ENCODE measurements around the gene CCR8. TPM values are rescaled to one million over a fixed set of nuclear protein-coding genes. Genes with fewer than 3 reads are reported as not detected.

The CCR8 gene
- total RNA-seq, 1 experiment from 2014 or later = not detected

DNA sequence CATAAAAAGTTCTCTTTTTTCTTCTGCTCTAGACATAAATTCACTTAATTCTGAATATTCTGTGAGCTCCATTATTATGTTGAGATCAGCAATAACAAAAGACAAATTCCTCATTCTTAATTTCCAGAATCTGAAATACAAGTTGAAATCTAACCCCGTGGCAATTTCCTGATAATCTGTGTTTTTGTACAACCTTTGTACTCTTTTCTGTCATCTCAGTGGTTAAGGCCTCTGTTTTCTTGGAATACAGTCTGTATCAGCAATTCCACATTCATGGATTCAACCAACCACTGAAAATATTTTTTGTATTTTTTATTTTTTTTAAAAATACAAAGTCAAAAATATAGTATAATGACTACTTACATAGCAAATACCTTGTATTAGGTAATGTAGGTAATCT, 8.7 kb downstream of the CCR8 start (continued):
- TF ChIP-seq ZBTB33 (IDR thresholded peaks at IDR 0.05; ENCODE audit: extremely low read depth, insufficient replicate concordance, low read length) = no peak
- TF ChIP-seq CBX3 (IDR thresholded peaks at IDR 0.05; ENCODE audit: low read depth) = no peak

DNA sequence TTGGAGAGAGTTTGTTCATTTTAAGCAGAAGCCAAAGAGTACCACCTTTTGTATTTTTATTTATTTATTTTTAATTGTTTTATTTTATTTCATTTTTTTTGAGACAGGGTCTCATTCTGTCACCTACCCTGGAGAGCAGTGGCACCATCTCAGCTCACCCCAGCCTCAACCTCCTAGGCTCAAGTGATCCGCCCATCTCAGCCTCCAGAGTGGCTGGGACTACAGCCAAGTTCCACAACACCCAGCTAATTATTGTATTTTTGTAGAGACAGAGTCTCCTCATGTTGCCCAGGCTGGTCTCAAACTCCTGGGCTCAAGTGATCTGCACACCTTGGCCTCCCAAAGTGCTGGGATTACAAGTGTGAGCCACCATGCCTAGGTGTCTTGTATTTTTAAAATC, 9.6 kb downstream of the CCR8 start:
- peaks cover 15% of the 10 kb centered on the region for H3K27me3 ChIP-seq (ENCODE audit: insufficient read depth, low read length)
- intact Hi-C loops (cut with micrococcal nuclease) = no loop called here
- H3K4me2 ChIP-seq (ENCODE audit: low read length) = no peak overlapping the region
- H3K4me3 ChIP-seq (replicated peaks in 1 of 2; ENCODE audit: low read depth in 1 of 2, low read length in 2 of 2) = no peak overlapping the region
- H3K9ac ChIP-seq (ENCODE audit: low read length) = no peak overlapping the region
- H3K36me3 ChIP-seq (ENCODE audit: control insufficient read depth in 1 of 2, insufficient read depth in 2 of 2, low read length in 2 of 2) = no peaks in the 10 kb centered on the region
- BruUV-seq (replicated peaks) = no TSS peak
- H2AFZ ChIP-seq (ENCODE audit: low read depth, low read length, poor library complexity, severe bottlenecking) = no peak overlapping the region
- H3K9me3 ChIP-seq (ENCODE audit: control insufficient read depth in 1 of 2, insufficient read depth in 1 of 2, low read depth in 1 of 2, low read length in 2 of 2) = no peaks in the 10 kb centered on the region
- TF ChIP-seq SRF (IDR thresholded peaks at IDR 0.05; ENCODE audit: low read depth) = no peak
- TF ChIP-seq, protein P1, sequence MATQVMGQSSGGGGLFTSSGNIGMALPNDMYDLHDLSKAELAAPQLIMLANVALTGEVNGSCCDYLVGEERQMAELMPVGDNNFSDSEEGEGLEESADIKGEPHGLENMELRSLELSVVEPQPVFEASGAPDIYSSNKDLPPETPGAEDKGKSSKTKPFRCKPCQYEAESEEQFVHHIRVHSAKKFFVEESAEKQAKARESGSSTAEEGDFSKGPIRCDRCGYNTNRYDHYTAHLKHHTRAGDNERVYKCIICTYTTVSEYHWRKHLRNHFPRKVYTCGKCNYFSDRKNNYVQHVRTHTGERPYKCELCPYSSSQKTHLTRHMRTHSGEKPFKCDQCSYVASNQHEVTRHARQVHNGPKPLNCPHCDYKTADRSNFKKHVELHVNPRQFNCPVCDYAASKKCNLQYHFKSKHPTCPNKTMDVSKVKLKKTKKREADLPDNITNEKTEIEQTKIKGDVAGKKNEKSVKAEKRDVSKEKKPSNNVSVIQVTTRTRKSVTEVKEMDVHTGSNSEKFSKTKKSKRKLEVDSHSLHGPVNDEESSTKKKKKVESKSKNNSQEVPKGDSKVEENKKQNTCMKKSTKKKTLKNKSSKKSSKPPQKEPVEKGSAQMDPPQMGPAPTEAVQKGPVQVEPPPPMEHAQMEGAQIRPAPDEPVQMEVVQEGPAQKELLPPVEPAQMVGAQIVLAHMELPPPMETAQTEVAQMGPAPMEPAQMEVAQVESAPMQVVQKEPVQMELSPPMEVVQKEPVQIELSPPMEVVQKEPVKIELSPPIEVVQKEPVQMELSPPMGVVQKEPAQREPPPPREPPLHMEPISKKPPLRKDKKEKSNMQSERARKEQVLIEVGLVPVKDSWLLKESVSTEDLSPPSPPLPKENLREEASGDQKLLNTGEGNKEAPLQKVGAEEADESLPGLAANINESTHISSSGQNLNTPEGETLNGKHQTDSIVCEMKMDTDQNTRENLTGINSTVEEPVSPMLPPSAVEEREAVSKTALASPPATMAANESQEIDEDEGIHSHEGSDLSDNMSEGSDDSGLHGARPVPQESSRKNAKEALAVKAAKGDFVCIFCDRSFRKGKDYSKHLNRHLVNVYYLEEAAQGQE (IDR thresholded peaks at IDR 0.05; ENCODE audit: low read depth) = no peak
- TF ChIP-seq, protein P2, sequence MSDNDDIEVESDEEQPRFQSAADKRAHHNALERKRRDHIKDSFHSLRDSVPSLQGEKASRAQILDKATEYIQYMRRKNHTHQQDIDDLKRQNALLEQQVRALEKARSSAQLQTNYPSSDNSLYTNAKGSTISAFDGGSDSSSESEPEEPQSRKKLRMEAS (IDR thresholded peaks at IDR 0.05) = no peak
- ChIA-PET POLR2A (no interaction called here), RAD21 (ENCODE audit: low non-redundant PET in 1 of 2, low total read pairs in 2 of 2, uncharacterized antibody in 2 of 2, unreplicated experiment in 2 of 2) (no interaction called here), CTCF (no interaction called here)
- no peaks in the 10 kb centered on the region for H3K4me1 ChIP-seq (ENCODE audit: control insufficient read depth in 1 of 2, insufficient read depth in 2 of 2, low read length in 2 of 2)
- no peaks in the 10 kb centered on the region for H3K79me2 ChIP-seq (ENCODE audit: insufficient read depth, low read length)
- H3K9me2 ChIP-seq (ENCODE audit: insufficient read depth) = 0 out of 2 replicates have a peak, but pooled peaks cover 3% of the 10 kb centered on the region
- H4K20me1 ChIP-seq (ENCODE audit: insufficient read depth) = no peaks in the 10 kb centered on the region
- ATAC-seq = no peak
- DNase-seq (ENCODE audit: low read depth, low spot score) = no peak
- no peak overlapping the region for H3K27ac ChIP-seq (ENCODE audit: low read depth, low read length)
